SK-N-SH treated with all-trans-retinoic acid at 6 μM for 48 hours (cell line): ENCODE measurements around the gene EVC.

ENCODE experiments used
- BACH2 ChIP-seq: fragments of 250-450 bp; sonication (Bioruptor Pico); IDR thresholded peaks from 2 replicates; pipeline ENCODE4 v1.9.0; 2021; ENCODE audit warnings: mild to moderate bottlenecking, borderline replicate concordance
- ESRRG ChIP-seq: fragments of 250-450 bp; sonication (Bioruptor Pico); IDR thresholded peaks from 2 replicates; pipeline ENCODE4 v1.6.1; 2021; ENCODE audit warnings: mild to moderate bottlenecking
- SNAI2 ChIP-seq: fragments of 250-450 bp; sonication (Bioruptor Pico); IDR thresholded peaks from 2 replicates; pipeline ENCODE4 v1.5.0; 2020; ENCODE audit warnings: mild to moderate bottlenecking, moderate library complexity
- TCF4 ChIP-seq: fragments of 250-450 bp; sonication (Bioruptor Pico); IDR thresholded peaks from 2 replicates; pipeline ENCODE4 v1.8.0; 2021; ENCODE audit warnings: mild to moderate bottlenecking, moderate library complexity, borderline replicate concordance
- ZC3H10 ChIP-seq: fragments of 250-450 bp; sonication (Bioruptor Pico); IDR thresholded peaks from 2 replicates; pipeline ENCODE4 v1.5.1; 2021; ENCODE audit warnings: mild to moderate bottlenecking, moderate library complexity
- ZFP3 ChIP-seq: fragments of 250-450 bp; sonication (Bioruptor Pico); IDR thresholded peaks from 2 replicates; pipeline ENCODE4 v1.5.0; 2020; ENCODE audit warnings: mild to moderate bottlenecking, moderate library complexity
- ZNF70 ChIP-seq: fragments of 450-650 bp; formaldehyde crosslinking; IDR thresholded peaks from 2 replicates; pipeline ENCODE4 v1.5.0; 2020; ENCODE audit warnings: mild to moderate bottlenecking, moderate library complexity
- TF ChIP-seq, protein P1 (sequence below): fragments of 250-450 bp; sonication (Bioruptor Pico); IDR thresholded peaks from 2 replicates; pipeline ENCODE4 v1.5.0; 2020; ENCODE audit warnings: mild to moderate bottlenecking, moderate library complexity

DNA sequence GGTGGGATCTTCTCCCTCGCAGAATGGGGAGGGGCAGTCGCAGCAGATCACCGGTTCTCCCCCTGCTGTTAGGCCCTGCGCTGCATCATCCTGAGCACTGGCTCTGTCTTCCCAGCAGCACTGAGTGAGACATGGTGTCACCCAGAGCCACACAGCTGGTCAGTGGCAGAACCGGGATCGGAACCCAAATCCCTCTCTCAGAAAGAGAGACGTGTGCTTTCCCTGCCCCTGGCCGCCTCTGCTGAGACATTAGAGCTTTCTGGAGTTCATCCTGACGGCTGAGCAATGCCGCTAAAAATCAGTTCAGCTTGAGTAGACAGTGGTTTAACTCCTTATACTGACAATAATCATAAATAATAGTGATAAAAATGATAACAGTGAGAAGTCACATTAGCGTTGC, 87.9 kb downstream of the EVC start:
- TF ChIP-seq TCF4 (CRISPR knock-in tag) (no peak), ZC3H10 (CRISPR knock-in tag) (no peak), ZNF70 (CRISPR knock-in tag) (no peak), ZFP3 (CRISPR knock-in tag) (no peak), ESRRG (CRISPR knock-in tag) (no peak), BACH2 (no peak), SNAI2 (no peak)
- TF ChIP-seq, protein P1, sequence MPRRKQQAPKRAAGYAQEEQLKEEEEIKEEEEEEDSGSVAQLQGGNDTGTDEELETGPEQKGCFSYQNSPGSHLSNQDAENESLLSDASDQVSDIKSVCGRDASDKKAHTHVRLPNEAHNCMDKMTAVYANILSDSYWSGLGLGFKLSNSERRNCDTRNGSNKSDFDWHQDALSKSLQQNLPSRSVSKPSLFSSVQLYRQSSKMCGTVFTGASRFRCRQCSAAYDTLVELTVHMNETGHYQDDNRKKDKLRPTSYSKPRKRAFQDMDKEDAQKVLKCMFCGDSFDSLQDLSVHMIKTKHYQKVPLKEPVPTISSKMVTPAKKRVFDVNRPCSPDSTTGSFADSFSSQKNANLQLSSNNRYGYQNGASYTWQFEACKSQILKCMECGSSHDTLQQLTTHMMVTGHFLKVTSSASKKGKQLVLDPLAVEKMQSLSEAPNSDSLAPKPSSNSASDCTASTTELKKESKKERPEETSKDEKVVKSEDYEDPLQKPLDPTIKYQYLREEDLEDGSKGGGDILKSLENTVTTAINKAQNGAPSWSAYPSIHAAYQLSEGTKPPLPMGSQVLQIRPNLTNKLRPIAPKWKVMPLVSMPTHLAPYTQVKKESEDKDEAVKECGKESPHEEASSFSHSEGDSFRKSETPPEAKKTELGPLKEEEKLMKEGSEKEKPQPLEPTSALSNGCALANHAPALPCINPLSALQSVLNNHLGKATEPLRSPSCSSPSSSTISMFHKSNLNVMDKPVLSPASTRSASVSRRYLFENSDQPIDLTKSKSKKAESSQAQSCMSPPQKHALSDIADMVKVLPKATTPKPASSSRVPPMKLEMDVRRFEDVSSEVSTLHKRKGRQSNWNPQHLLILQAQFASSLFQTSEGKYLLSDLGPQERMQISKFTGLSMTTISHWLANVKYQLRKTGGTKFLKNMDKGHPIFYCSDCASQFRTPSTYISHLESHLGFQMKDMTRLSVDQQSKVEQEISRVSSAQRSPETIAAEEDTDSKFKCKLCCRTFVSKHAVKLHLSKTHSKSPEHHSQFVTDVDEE, result no peak
